ENCODE measurements around the gene FRMD3. TPM values are rescaled to one million over a fixed set of nuclear protein-coding genes. Genes with fewer than 3 reads are reported as not detected.
"Not testable (repeated sequence)": the region's sequence is repeated elsewhere in the genome, so short reads cannot be mapped to it uniquely, and the experiment has no call there.

FRMD3 gene
- total RNA-seq, 2 experiments from 2014 or later = 0.27 to 1.1 TPM

DNA sequence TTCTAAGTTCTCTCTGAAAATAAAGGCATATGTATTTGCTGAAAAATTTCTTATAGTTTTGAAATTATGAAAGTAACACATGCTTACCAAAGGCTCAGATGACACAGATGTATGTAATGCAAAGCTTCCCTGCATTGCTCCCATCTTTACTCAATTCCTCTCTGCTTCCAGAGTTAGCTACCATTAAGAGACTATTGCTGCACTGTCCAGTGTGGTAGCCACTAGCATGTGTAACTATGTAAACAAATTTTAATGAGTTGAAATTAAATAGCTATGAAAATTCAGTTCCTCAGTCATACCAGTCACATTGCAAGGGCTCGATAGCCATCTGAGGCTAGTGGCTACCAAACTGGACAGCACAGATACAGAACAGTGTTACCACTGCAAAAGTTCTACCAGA, 17.9 kb downstream of the FRMD3 start:
- H3K27ac Mint-ChIP-seq = no peak overlapping the region
- no peak for DNase-seq
- intact Hi-C loops (cut with micrococcal nuclease) = no loop called here
- H3K36me3 Mint-ChIP-seq (ENCODE audit: low read depth) = no peaks in the 10 kb centered on the region
- H3K9me3 Mint-ChIP-seq = peaks cover 3% of the 10 kb centered on the region
- peaks cover 3% of the 10 kb centered on the region for H3K27me3 Mint-ChIP-seq
- CTCF ChIA-PET = interaction anchor here (0.7 kb wide), 1 partner anchor 23 kb away, joined by 3 read pairs; no protein-coding TSS in a partner anchor
- POLR2A ChIA-PET = interaction anchor here (0.8 kb wide), 1 partner anchor 15 kb away, joined by 3 read pairs; no protein-coding TSS in a partner anchor
- TF ChIP-seq, protein P1, sequence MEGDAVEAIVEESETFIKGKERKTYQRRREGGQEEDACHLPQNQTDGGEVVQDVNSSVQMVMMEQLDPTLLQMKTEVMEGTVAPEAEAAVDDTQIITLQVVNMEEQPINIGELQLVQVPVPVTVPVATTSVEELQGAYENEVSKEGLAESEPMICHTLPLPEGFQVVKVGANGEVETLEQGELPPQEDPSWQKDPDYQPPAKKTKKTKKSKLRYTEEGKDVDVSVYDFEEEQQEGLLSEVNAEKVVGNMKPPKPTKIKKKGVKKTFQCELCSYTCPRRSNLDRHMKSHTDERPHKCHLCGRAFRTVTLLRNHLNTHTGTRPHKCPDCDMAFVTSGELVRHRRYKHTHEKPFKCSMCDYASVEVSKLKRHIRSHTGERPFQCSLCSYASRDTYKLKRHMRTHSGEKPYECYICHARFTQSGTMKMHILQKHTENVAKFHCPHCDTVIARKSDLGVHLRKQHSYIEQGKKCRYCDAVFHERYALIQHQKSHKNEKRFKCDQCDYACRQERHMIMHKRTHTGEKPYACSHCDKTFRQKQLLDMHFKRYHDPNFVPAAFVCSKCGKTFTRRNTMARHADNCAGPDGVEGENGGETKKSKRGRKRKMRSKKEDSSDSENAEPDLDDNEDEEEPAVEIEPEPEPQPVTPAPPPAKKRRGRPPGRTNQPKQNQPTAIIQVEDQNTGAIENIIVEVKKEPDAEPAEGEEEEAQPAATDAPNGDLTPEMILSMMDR (IDR thresholded peaks at IDR 0.05) = no peak
- no peaks in the 10 kb centered on the region for H3K4me1 Mint-ChIP-seq (ENCODE audit: low read depth)
- H3K4me3 Mint-ChIP-seq = no peak overlapping the region
- ATAC-seq = no peak

DNA sequence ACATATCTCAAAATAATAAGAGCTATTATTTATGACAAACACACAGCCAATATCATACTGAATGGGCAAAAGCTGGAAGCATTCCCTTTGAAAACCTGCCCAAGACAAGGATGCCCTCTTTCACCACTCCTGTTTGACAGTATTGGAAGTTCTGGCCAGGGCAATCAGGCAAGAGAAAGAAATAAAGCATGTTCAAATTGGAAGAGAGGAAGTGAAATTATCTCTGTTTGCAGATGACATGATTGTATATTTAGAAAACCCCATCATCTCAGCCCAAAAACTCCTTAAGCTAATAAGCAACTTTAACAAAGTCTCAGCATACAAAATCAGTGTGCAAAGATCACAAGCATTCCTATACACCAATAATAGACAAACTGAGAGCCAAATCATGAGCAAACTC, 20.2 kb downstream of the FRMD3 start:
- DNase-seq; H3K9me3 Mint-ChIP-seq; CTCF ChIA-PET; H3K36me3 Mint-ChIP-seq (ENCODE audit: low read depth); POLR2A ChIA-PET; H3K4me1 Mint-ChIP-seq (ENCODE audit: low read depth); H3K4me3 Mint-ChIP-seq; H3K27ac Mint-ChIP-seq; intact Hi-C loops (cut with micrococcal nuclease); H3K27me3 Mint-ChIP-seq; ATAC-seq: not testable (repeated sequence)

DNA sequence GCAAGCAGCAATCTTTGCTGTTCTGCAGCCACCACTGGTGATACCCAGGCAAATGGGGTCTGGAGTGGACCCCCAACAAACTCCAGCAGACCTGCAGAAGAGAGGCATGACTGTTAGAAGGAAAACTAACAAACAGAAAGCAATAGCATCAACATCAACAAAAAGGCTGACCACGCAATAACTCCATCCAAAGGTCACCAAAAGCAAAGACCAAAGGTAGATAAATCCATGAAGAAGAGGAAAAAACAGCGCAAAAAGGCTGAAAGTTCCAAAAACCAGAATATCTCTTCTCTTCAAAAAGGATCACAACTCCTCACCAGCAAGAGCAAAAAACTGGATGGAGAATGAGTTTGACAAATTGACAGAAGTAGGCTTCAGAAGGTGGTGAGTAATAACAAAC, 23.4 kb downstream of the FRMD3 start:
- H3K9me3 Mint-ChIP-seq = peaks cover 2% of the 10 kb centered on the region
- intact Hi-C loops (cut with micrococcal nuclease) = no loop called here
- H3K27ac Mint-ChIP-seq = no peak overlapping the region
- no peaks in the 10 kb centered on the region for H3K36me3 Mint-ChIP-seq (ENCODE audit: low read depth)
- TF ChIP-seq, protein P1 (IDR thresholded peaks at IDR 0.05) = no peak
- POLR2A ChIA-PET = no interaction called here
- ATAC-seq (no peak), DNase-seq (no peak)
- H3K27me3 Mint-ChIP-seq = peaks cover 3% of the 10 kb centered on the region
- CTCF ChIA-PET = no interaction called here
- no peaks in the 10 kb centered on the region for H3K4me1 Mint-ChIP-seq (ENCODE audit: low read depth)
- H3K4me3 Mint-ChIP-seq = no peak overlapping the region

DNA sequence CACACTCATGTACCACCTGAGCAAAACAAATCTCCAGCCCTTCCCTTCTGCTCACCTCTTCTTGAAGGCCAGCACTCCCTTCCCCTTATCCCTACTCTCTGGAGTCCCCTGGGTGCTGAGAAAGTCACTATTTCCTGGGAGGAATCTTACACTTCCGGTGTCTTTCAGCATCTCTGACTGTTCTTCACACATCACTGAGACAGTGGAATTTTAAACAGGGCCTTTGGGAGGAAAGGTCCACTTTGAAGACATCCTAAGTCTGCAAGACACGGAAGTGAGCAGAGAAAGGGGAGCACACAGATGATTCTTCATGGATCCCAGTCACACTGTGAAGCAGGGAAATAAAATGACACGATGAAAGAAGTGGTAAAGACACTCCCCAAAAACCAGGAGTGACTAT, 25.6 kb downstream of the FRMD3 start:
- DNase-seq (no peak), ATAC-seq (no peak)
- POLR2A ChIA-PET = no interaction called here
- Mint-ChIP-seq H3K9me3 (no peaks in the 10 kb centered on the region), H3K4me3 (no peak overlapping the region), H3K27ac (no peak overlapping the region), H3K36me3 (ENCODE audit: low read depth) (no peaks in the 10 kb centered on the region), H3K27me3 (peaks cover 3% of the 10 kb centered on the region), H3K4me1 (ENCODE audit: low read depth) (peaks cover 10% of the 10 kb centered on the region)
- TF ChIP-seq, protein P1 (IDR thresholded peaks at IDR 0.05) = no peak
- CTCF ChIA-PET = no interaction called here
- intact Hi-C loops (cut with micrococcal nuclease) = no loop called here

DNA sequence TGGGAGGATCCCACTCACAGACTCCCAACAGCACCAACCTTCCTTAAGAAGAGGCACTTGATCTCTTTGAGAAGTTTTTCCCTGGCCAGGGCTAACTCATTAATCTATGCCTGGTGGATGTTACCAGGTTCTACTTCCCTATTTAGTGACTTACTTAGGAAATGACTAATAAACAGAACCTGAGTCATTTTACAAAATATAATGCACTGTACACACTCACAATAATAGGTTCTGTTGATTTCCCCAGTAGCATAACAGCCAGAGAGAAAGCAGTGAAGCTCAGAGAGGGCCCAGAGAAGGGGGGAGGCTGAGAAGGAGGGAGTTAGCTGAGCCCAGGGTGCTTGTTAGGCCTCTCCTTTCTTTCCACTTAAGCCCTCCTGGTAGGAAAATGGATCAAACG, 27.1 kb downstream of the FRMD3 start:
- Mint-ChIP-seq H3K36me3 (ENCODE audit: low read depth) (no peaks in the 10 kb centered on the region), H3K27me3 (peaks cover 3% of the 10 kb centered on the region), H3K27ac (no peak overlapping the region), H3K9me3 (no peaks in the 10 kb centered on the region), H3K4me3 (no peak overlapping the region), H3K4me1 (ENCODE audit: low read depth) (peaks cover 10% of the 10 kb centered on the region)
- DNase-seq (no peak), ATAC-seq (peak; percentile 47)
- CTCF ChIA-PET = interaction anchor here (1.2 kb wide), 1 partner anchor 18 kb away, joined by 3 read pairs; no protein-coding TSS in a partner anchor
- intact Hi-C loops (cut with micrococcal nuclease) = no loop called here
- TF ChIP-seq, protein P1 (IDR thresholded peaks at IDR 0.05) = no peak
- POLR2A ChIA-PET = no interaction called here

DNA sequence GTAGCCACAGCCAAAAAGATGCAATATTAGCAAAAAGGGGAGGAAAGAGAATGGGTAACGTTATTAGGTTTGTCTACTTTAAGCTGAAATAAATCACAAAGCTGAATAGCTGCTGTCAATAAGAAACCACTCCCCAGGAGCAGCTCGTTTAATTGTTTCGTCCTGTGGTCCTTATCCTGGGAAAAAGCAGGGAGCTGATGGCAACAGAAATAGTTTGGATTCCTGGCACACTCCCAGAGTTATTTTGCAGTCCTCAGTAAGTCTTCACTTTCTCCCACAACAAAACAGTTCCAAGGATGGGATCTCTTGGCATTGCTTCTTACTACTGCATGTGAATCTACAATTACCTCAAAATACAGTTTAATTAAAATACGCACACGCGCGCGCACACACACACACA, 28.8 kb downstream of the FRMD3 start:
- intact Hi-C loops (cut with micrococcal nuclease) = no loop called here
- ChIA-PET CTCF (interaction anchor here (0.6 to 1.4 kb wide), 2 partner anchors 11 to 175 kb away, joined by 3 to 4 read pairs; no protein-coding TSS in a partner anchor), POLR2A (no interaction called here)
- ATAC-seq = no peak
- TF ChIP-seq, protein P1 (IDR thresholded peaks at IDR 0.05) = no peak
- no peaks in the 10 kb centered on the region for H3K9me3 Mint-ChIP-seq
- no peak for DNase-seq
- H3K4me3 Mint-ChIP-seq = no peak overlapping the region
- H3K36me3 Mint-ChIP-seq (ENCODE audit: low read depth) = no peaks in the 10 kb centered on the region
- no peak overlapping the region for H3K27ac Mint-ChIP-seq
- H3K4me1 Mint-ChIP-seq (ENCODE audit: low read depth) = peaks cover 10% of the 10 kb centered on the region
- H3K27me3 Mint-ChIP-seq = no peaks in the 10 kb centered on the region
